NCI-H69 (cell line): ENCODE data around the gene THBD.

ENCODE experiments used
- DNase-seq: peaks from one replicate; lab custom pipeline; 2025; lab: John Stamatoyannopoulos, UW

THBD gene

GRCh38 chr20:23011008-23011721 is 38.3 kb downstream of the THBD start:
- DNase-seq = no peak

GRCh38 chr20:23010096-23010495 is 39.4 kb downstream of the THBD start:
- no peak for DNase-seq

GRCh38 chr20:23009636-23010035 is 39.8 kb downstream of the THBD start:
- DNase-seq = no peak

GRCh38 chr20:23008667-23009066 is 40.8 kb downstream of the THBD start:
- DNase-seq = no peak

- DNase-seq = no peak
Measured at GRCh38 chr20:23007886-23008655, 41.4 kb downstream of the THBD start.

- no peak for DNase-seq
Measured at GRCh38 chr20:23007462-23007861, 42.0 kb downstream of the THBD start.

GRCh38 chr20:23005776-23006175 is 43.7 kb downstream of the THBD start:
- DNase-seq = no peak

GRCh38 chr20:23003881-23004460 is 45.5 kb downstream of the THBD start:
- no peak for DNase-seq

GRCh38 chr20:23003077-23003635 is 46.3 kb downstream of the THBD start:
- no peak for DNase-seq

- DNase-seq = no peak
Measured at GRCh38 chr20:23002276-23002675, 47.2 kb downstream of the THBD start.

GRCh38 chr20:23000232-23000947 is 49.1 kb downstream of the THBD start:
- DNase-seq = no peak

GRCh38 chr20:22999756-23000155 is 49.7 kb downstream of the THBD start:
- DNase-seq = no peak

GRCh38 chr20:22998476-22998875 is 51.0 kb downstream of the THBD start:
- no peak for DNase-seq

- DNase-seq = no peak
Measured at GRCh38 chr20:22995923-22996322, 53.5 kb downstream of the THBD start.
